HG02884 (cell line): ENCODE data around the gene KRTDAP.

Experiments
- ATAC-seq: cut with Tn5 transposase; IDR thresholded peaks from one replicate; pipeline ENCODE4 v1.9.1; 2021; ENCODE audit warnings: mild to moderate bottlenecking, moderate library complexity; ENCODE audit not compliant: unreplicated experiment

The KRTDAP gene

GRCh38 chr19:35458192-35458591, 32.1 kb downstream of the KRTDAP start:
- ATAC-seq: no peak

DNA sequence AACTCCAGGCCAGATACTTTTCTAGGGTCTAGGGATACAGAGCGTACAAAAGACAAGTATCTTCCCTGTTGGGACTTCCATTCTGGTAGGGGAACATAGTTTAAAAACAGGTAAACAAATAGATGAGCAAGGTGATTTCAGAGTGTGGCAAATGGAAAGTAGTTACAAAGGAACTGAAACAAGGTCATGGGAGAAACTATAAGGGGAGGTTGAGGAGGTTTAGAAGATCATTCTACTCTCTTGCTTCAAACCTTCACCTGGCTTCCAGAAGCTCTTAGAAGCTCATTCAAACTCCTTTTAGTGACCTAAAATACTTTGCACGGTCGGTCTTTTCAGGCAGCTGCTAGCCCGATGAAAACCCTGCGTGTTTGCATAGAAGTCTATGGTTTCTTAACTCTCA, 33.1 kb downstream of the KRTDAP start:
- ATAC-seq: no peak

- no peak for ATAC-seq
Observed at GRCh38 chr19:35455616-35456201, 34.6 kb downstream of the KRTDAP start.

- no peak for ATAC-seq
Observed at GRCh38 chr19:35454663-35455062, 35.6 kb downstream of the KRTDAP start.

DNA sequence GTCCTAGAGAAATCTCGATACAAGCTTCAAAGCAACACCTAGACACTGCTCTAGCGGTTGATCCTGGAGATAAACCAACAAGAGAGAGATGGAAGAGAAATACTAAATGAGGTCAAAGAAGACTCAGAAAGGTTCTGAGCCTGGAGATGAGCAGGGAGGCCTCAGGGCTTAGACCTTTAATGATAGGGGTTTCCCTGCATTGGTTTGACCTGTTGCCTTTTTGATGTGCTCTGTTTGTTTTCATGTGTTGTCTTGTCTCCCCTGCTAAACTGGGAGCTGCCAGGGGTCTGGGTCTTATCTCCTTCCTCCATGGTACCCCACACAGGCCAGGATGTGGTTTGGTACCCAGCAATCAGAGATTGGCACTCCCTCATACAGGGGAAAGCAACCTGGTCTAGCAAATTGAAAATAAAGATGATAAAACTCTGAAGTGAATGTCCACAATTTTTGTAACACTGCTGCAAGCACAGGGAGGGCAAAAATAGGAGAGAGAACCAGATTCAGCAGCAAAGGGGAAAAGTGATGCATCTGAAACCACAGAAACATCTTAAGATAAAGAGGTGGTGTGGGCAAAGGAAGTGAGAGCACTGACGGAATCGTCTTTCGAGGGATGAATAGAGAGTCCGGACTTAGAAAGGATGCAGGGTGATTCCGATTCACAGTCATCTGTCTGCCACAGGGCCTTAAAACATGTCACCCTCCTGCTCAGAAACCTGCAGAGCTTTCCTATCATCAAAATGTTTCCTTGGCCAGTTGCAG, 38.7 kb downstream of the KRTDAP start:
- no peak for ATAC-seq

GRCh38 chr19:35449359-35450043, 40.8 kb downstream of the KRTDAP start:
- ATAC-seq: no peak

DNA sequence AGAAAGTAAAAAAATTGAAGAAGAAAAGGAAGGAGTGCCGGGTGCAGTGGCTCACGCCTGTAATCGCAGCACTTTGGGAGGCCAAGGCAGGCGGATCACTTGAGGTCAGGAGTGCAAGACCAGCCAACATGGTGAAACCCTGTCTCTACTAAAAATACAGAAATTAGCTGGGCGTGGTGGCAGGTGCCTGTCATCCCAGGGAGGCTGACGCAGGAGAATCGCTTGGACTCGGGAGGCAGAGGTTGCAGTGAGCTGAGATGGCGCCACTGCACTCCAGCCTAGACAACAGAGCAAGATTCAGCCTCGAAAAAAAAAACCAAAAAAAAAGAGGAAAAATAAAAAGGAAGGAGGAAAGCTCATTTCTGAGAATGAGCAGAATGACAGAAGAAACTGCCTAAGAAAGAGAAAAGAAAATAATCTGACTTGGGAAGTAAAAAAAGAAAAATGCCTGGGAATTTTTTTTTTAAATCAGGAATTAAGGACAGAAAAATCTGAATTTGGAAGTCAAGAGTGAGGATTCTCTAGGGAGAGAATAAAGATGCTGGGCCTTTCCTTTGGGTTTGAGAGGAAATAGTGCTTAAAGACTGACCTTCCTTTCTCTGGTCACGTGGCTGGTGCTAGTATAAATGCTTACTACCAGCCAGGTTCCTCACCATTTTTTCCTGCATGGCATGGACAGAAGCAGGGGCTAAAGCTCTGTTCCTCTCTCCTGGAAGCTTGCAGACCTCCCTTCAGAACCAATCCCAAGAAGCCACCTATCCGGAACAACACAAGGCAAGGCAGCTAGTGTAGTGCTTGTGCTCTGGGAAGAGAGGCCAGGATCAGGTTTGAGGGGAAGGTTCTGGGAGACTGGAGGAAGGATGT, 42.4 kb downstream of the KRTDAP start, which contains the start of gene FFAR2:
Gene FFAR2 (plus strand): TSS at position 652 of the 864 bp plus-strand sequence. CDS start 1,458 bp downstream, outside the sequence.
- no peak for ATAC-seq

GRCh38 chr19:35445826-35446593, 44.3 kb downstream of the KRTDAP start:
- no peak for ATAC-seq

DNA sequence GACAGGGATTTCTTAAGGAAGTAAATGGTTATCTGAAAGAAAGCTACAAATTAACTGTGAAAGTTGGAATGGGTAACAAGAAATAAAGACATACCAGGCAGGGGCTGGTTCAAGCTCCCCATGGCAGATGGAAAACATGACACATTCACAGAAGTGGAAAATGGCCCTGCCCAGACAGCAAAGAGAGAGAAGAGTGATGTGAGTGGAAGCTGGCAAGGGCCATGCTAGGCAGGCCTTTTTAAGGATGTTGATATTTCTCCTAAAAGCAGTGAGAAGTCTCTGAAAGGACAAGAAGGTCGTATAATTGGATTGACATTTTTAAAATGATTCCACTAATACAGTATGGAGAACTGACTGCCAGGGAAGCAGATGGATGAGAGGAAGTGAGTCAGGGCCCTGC, 45.5 kb downstream of the KRTDAP start:
- no peak for ATAC-seq

DNA sequence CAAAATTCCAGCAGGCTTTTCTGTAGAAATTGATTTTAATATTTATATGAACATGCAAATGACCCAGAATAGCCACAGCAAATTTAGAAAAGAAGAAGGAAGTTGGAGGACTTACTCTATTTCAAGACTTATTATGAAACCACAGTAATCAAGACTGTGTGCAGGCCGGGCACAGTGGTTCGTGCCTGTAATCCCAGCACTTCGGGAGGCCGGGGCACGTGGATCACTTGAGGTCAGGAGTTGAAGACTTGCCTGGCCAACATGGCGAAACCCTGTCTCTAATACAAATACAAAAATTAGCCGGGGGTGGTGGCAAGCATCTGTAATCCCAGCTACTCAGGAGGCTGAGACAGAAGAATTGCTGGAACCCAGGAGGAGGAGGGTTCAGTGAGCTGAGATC, 48.2 kb downstream of the KRTDAP start:
- no peak for ATAC-seq

DNA sequence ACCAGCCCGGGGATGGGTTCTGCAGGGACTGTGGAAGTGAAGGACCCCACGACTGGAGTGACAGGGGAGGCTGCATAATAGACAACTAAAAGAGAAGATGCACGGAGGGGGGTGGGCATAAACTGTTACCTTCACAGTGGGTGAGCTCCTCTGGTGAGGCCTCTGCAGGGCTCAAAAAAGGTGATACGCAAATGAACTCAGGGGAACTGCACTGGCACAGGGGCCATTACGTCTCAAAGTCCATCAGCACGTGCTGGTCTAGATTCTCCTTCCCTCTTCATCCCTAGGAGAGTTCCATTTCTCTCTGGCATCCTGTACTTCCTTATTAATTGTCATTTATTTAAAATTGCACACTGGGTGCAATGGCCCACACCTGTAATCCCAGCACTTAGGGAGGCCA, 50.3 kb downstream of the KRTDAP start:
- ATAC-seq: no peak

- ATAC-seq: no peak
Observed at GRCh38 chr19:35438527-35438926, 51.7 kb downstream of the KRTDAP start.

DNA sequence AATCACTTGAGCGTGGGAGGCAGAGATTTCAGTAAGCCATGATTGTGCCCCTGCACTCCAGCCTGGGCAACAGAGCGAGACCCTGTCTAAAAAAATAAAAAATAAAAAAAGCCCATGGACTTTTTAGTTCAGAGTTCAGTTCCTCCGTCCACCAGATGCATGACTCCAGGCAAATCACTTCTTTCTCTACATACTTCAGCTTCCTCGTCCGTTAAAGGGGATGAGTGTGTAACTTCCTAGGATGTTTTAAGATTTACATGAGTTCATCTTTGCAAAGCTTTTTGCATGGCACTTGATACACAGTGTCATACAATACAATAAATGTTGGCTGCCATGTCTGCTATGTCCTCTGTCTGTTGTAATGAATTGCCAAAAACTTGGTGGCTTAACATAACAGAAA, 52.2 kb downstream of the KRTDAP start:
- no peak for ATAC-seq

DNA sequence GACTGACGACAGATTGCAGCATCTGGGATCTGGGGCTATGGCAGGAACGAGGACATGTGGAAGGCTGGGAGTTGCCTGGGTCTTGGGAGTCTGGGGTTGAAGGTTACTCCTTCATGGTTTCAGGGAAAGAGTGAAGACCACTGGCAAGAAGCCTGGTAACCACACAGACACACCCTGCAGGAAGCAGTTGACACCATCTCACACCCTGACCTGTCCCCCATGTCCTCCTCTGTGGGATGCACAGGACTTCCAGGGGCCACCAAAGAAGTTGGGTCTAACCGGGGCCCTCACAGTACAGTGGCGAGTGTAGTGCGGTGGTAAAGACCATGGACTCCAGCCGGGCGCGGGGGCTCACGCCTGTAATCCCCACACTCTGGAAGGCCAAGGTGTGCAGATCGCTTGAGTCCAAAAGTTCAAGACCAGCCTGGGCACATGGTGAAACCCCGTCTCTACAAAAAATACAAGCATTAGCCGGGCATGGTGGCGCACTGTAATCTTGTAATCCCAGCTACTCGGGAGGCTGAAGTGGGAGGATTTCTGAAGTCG, 52.8 kb downstream of the KRTDAP start:
- ATAC-seq: no peak
